Measurements from ENCODE around the gene RPS21.

DNA sequence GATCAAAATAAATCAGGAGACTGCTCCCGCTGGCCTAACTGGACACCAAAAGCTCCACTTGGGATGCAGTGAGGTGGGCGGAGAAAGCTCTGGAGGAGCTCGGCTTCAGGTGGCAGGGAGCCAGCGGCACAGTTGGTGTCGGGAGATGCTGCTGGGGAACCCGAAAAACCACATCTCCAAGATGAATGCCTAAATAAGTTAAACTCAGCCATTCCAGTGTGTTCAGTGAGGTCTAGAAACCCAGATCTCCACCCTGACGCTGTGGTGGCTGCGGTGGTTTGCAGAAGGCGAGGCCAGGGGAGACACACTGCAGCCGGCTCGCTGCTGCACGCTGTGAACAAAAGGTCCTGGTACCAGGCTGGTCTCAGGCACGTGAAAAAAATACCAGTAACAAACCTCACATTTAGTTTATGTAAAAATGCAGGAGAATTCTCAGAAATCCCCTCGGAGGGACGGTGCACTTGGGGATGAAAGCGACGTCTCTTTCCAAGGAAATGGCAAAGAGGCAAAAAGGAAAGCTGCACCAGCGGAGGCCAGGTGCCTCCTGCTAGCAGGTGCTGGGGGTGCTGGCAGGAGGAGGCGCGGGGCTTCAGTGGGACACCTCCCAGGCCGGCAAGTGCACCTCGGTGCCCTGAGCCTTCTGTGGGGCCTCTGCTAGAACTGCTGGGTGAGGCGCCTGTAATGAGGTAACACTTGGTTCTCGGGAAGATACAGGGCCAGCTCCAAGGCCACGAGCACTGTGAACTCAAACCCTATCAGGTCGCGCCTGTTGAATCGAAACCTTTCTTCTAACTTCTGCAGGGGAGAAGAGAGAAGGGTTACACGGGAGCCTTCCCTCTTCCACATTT lies 3.6 kb downstream of the RPS21 start:
- TF ChIP-seq, protein P1, sequence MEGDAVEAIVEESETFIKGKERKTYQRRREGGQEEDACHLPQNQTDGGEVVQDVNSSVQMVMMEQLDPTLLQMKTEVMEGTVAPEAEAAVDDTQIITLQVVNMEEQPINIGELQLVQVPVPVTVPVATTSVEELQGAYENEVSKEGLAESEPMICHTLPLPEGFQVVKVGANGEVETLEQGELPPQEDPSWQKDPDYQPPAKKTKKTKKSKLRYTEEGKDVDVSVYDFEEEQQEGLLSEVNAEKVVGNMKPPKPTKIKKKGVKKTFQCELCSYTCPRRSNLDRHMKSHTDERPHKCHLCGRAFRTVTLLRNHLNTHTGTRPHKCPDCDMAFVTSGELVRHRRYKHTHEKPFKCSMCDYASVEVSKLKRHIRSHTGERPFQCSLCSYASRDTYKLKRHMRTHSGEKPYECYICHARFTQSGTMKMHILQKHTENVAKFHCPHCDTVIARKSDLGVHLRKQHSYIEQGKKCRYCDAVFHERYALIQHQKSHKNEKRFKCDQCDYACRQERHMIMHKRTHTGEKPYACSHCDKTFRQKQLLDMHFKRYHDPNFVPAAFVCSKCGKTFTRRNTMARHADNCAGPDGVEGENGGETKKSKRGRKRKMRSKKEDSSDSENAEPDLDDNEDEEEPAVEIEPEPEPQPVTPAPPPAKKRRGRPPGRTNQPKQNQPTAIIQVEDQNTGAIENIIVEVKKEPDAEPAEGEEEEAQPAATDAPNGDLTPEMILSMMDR (IDR thresholded peaks at IDR 0.05), result no peak
- TF ChIP-seq POLR2AphosphoS5 (IDR thresholded peaks at IDR 0.05) (no peak), POLR2A (IDR thresholded peaks at IDR 0.05) (no peak), EP300 (IDR thresholded peaks at IDR 0.05) (no peak)
